ENCODE data around the gene TBCK. TPM values are rescaled to one million over a fixed set of nuclear protein-coding genes. Genes with fewer than 3 reads are reported as not detected.
"Not testable (repeated sequence)": the region's sequence is repeated elsewhere in the genome, so short reads cannot be mapped to it uniquely, and the experiment has no call there.

The TBCK gene
- polyA plus RNA-seq, 4 donors = 48.2 to 70.2 (median 56.8) TPM

- DNase-seq (ENCODE audit: low read depth in 4 of 4, low spot score in 2 of 4) = no peak
These were observed 179.2 kb downstream of the TBCK start for GRCh38 chr4:106136777-106137331.

- DNase-seq (ENCODE audit: low read depth in 4 of 4, low spot score in 2 of 4) = no peak
These were observed 184.0 kb downstream of the TBCK start for GRCh38 chr4:106132045-106132444.

- no peak for DNase-seq (ENCODE audit: low read depth in 4 of 4, low spot score in 2 of 4)
These were observed 189.9 kb downstream of the TBCK start for GRCh38 chr4:106126062-106126461.

GRCh38 chr4:106119949-106120555 lies 196.0 kb downstream of the TBCK start:
- DNase-seq (ENCODE audit: low read depth in 4 of 4, low spot score in 2 of 4) = not testable (repeated sequence)

- DNase-seq (ENCODE audit: low read depth in 4 of 4, low spot score in 2 of 4) = no peak
These were observed 200.0 kb downstream of the TBCK start for GRCh38 chr4:106116025-106116424.

- no peak for DNase-seq (ENCODE audit: low read depth in 4 of 4, low spot score in 2 of 4)
These were observed 201.7 kb downstream of the TBCK start for GRCh38 chr4:106114270-106114669.

- not testable (repeated sequence) for DNase-seq (ENCODE audit: low read depth in 4 of 4, low spot score in 2 of 4)
These were observed 204.1 kb downstream of the TBCK start for GRCh38 chr4:106111778-106112469.

- no peak for DNase-seq (ENCODE audit: low read depth in 4 of 4, low spot score in 2 of 4)
These were observed 206.1 kb downstream of the TBCK start for GRCh38 chr4:106109929-106110328.

GRCh38 chr4:106105697-106106096 lies 210.3 kb downstream of the TBCK start:
- DNase-seq (ENCODE audit: low read depth in 4 of 4, low spot score in 2 of 4) = no peak

GRCh38 chr4:106104276-106104675 lies 211.7 kb downstream of the TBCK start:
- no peak for DNase-seq (ENCODE audit: low read depth in 4 of 4, low spot score in 2 of 4)

GRCh38 chr4:106096454-106096853 lies 219.6 kb downstream of the TBCK start:
- DNase-seq (ENCODE audit: low read depth in 4 of 4, low spot score in 2 of 4) = no peak

GRCh38 chr4:106095408-106095807 lies 220.6 kb downstream of the TBCK start:
- no peak for DNase-seq (ENCODE audit: low read depth in 4 of 4, low spot score in 2 of 4)

GRCh38 chr4:106092361-106093040 lies 223.5 kb downstream of the TBCK start:
- DNase-seq (ENCODE audit: low read depth in 4 of 4, low spot score in 2 of 4) = no peak

- DNase-seq (ENCODE audit: low read depth in 4 of 4, low spot score in 2 of 4) = no peak
These were observed 225.2 kb downstream of the TBCK start for GRCh38 chr4:106090826-106091225.

- DNase-seq (ENCODE audit: low read depth in 4 of 4, low spot score in 2 of 4) = no peak
These were observed 232.9 kb downstream of the TBCK start for GRCh38 chr4:106083065-106083464.

- DNase-seq (ENCODE audit: low read depth in 4 of 4, low spot score in 2 of 4) = no peak
These were observed 235.6 kb downstream of the TBCK start for GRCh38 chr4:106080376-106080775.

- no peak for DNase-seq (ENCODE audit: low read depth in 4 of 4, low spot score in 2 of 4)
These were observed 236.4 kb downstream of the TBCK start for GRCh38 chr4:106079616-106080015.

GRCh38 chr4:106065018-106065417 lies 251.0 kb downstream of the TBCK start:
- no peak for DNase-seq (ENCODE audit: low read depth in 4 of 4, low spot score in 2 of 4)

- no peak for DNase-seq (ENCODE audit: low read depth in 4 of 4, low spot score in 2 of 4)
These were observed 253.0 kb downstream of the TBCK start for GRCh38 chr4:106063009-106063408.

- DNase-seq (ENCODE audit: low read depth in 4 of 4, low spot score in 2 of 4) = no peak
These were observed 253.5 kb downstream of the TBCK start for GRCh38 chr4:106062452-106062875.

- no peak for DNase-seq (ENCODE audit: low read depth in 4 of 4, low spot score in 2 of 4)
These were observed 257.1 kb downstream of the TBCK start for GRCh38 chr4:106058921-106059320.

GRCh38 chr4:106056914-106057313 lies 259.1 kb downstream of the TBCK start:
- DNase-seq (ENCODE audit: low read depth in 4 of 4, low spot score in 2 of 4) = no peak
